ENCODE data around the gene UXS1. TPM values are rescaled to one million over a fixed set of nuclear protein-coding genes. Genes with fewer than 3 reads are reported as not detected.

UXS1 gene
- total RNA-seq, 1 donor from 2014 or later, result 35.6 TPM

- no peak for DNase-seq (ENCODE audit: low read depth, low spot score)
Observed at GRCh38 chr2:106090916-106091618, 103.0 kb downstream of the UXS1 start.

GRCh38 chr2:106089611-106090010 is 104.5 kb downstream of the UXS1 start:
- no peak for DNase-seq (ENCODE audit: low read depth, low spot score)

GRCh38 chr2:106085181-106085940 is 108.7 kb downstream of the UXS1 start:
- DNase-seq (ENCODE audit: low read depth, low spot score), result peak; percentile 13

GRCh38 chr2:106080959-106081358 is 113.1 kb downstream of the UXS1 start:
- DNase-seq (ENCODE audit: low read depth, low spot score), result no peak

GRCh38 chr2:106078096-106078495 is 116.0 kb downstream of the UXS1 start:
- no peak for DNase-seq (ENCODE audit: low read depth, low spot score)

- no peak for DNase-seq (ENCODE audit: low read depth, low spot score)
Observed at GRCh38 chr2:106076941-106077340, 117.2 kb downstream of the UXS1 start.

GRCh38 chr2:106075048-106075447 is 119.1 kb downstream of the UXS1 start:
- DNase-seq (ENCODE audit: low read depth, low spot score), result no peak

GRCh38 chr2:106073678-106074406 is 120.3 kb downstream of the UXS1 start:
- no peak for DNase-seq (ENCODE audit: low read depth, low spot score)

GRCh38 chr2:106070181-106070580 is 123.9 kb downstream of the UXS1 start:
- DNase-seq (ENCODE audit: low read depth, low spot score), result no peak

GRCh38 chr2:106068451-106068850 is 125.7 kb downstream of the UXS1 start:
- DNase-seq (ENCODE audit: low read depth, low spot score), result no peak

- DNase-seq (ENCODE audit: low read depth, low spot score), result no peak
Observed at GRCh38 chr2:106065983-106066820, 127.9 kb downstream of the UXS1 start.

- no peak for DNase-seq (ENCODE audit: low read depth, low spot score)
Observed at GRCh38 chr2:106065268-106065982, 128.7 kb downstream of the UXS1 start.

GRCh38 chr2:106063181-106063580 is 130.9 kb downstream of the UXS1 start:
- DNase-seq (ENCODE audit: low read depth, low spot score), result no peak

GRCh38 chr2:106062627-106063026 is 131.5 kb downstream of the UXS1 start:
- DNase-seq (ENCODE audit: low read depth, low spot score), result no peak

GRCh38 chr2:106061611-106062349 is 132.3 kb downstream of the UXS1 start:
- no peak for DNase-seq (ENCODE audit: low read depth, low spot score)

- DNase-seq (ENCODE audit: low read depth, low spot score), result no peak
Observed at GRCh38 chr2:106059416-106060065, 134.6 kb downstream of the UXS1 start.

GRCh38 chr2:106058469-106059137 is 135.5 kb downstream of the UXS1 start:
- no peak for DNase-seq (ENCODE audit: low read depth, low spot score)

- DNase-seq (ENCODE audit: low read depth, low spot score), result no peak
Observed at GRCh38 chr2:106057206-106057605, 136.9 kb downstream of the UXS1 start.

Data from pulmonary artery endothelial cell (primary cell).